GM18499 (cell line): ENCODE data around the gene RCAN2.
A peak's percentile ranks its signal among the peaks of the same experiment; 100 is the strongest.

Source experiments
- ATAC-seq: cut with Tn5 transposase; IDR thresholded peaks from one replicate; pipeline ENCODE4 v1.9.1; 2021; ENCODE audit warnings: moderate number of reproducible peaks; ENCODE audit not compliant: insufficient read depth, unreplicated experiment

RCAN2 gene

GRCh38 chr6:46235242-46235641 lies 256.0 kb downstream of the RCAN2 start:
- no peak for ATAC-seq

GRCh38 chr6:46234700-46235099 lies 256.5 kb downstream of the RCAN2 start:
- ATAC-seq, result no peak

- no peak for ATAC-seq
Measured at GRCh38 chr6:46234156-46234556, 257.1 kb downstream of the RCAN2 start.

GRCh38 chr6:46233129-46233528 lies 258.1 kb downstream of the RCAN2 start:
- no peak for ATAC-seq

- ATAC-seq, result no peak
Measured at GRCh38 chr6:46222286-46222685, 269.0 kb downstream of the RCAN2 start.

GRCh38 chr6:46221222-46221793 lies 269.9 kb downstream of the RCAN2 start:
- peak; percentile 37 for ATAC-seq

- ATAC-seq, result peak; percentile 68
Measured at GRCh38 chr6:46220352-46221221, 270.7 kb downstream of the RCAN2 start.

- no peak for ATAC-seq
Measured at GRCh38 chr6:46219661-46220060, 271.6 kb downstream of the RCAN2 start.

- ATAC-seq, result no peak
Measured at GRCh38 chr6:46218457-46218856, 272.8 kb downstream of the RCAN2 start.

GRCh38 chr6:46217671-46218131 lies 273.5 kb downstream of the RCAN2 start:
- ATAC-seq, result peak; percentile 38

GRCh38 chr6:46216879-46217278 lies 274.4 kb downstream of the RCAN2 start:
- ATAC-seq, result no peak

- ATAC-seq, result no peak
Measured at GRCh38 chr6:46215777-46216176, 275.5 kb downstream of the RCAN2 start.

- ATAC-seq, result no peak
Measured at GRCh38 chr6:46215213-46215612, 276.0 kb downstream of the RCAN2 start.

GRCh38 chr6:46211917-46212316 lies 279.3 kb downstream of the RCAN2 start:
- no peak for ATAC-seq

- ATAC-seq, result no peak
Measured at GRCh38 chr6:46210294-46210693, 281.0 kb downstream of the RCAN2 start.

GRCh38 chr6:46208303-46208702 lies 282.9 kb downstream of the RCAN2 start:
- ATAC-seq, result no peak

- no peak for ATAC-seq
Measured at GRCh38 chr6:46207174-46207573, 284.1 kb downstream of the RCAN2 start.

- ATAC-seq, result no peak
Measured at GRCh38 chr6:46204880-46205650, 286.2 kb downstream of the RCAN2 start.

- no peak for ATAC-seq
Measured at GRCh38 chr6:46203391-46204177, 287.7 kb downstream of the RCAN2 start.

- no peak for ATAC-seq
Measured at GRCh38 chr6:46201702-46202101, 289.5 kb downstream of the RCAN2 start.
